Mesodermal cell (in vitro differentiated cells): ENCODE measurements around the gene RYR3.
"Not testable (repeated sequence)": the region's sequence is repeated elsewhere in the genome, so short reads cannot be mapped to it uniquely, and the experiment has no call there.

ENCODE experiments used
- H3K27ac ChIP-seq: 2 replicates; pipeline ENCODE4 v1.7.0; 2013; ENCODE audit warnings: mild to moderate bottlenecking, low read depth, low read length, moderate library complexity; ENCODE audit not compliant: severe bottlenecking
- H3K36me3 ChIP-seq: 2 replicates; pipeline ENCODE4 v1.7.1; 2013; ENCODE audit warnings: mild to moderate bottlenecking, low read length, moderate library complexity; ENCODE audit not compliant: control insufficient read depth, insufficient read depth
- H3K4me1 ChIP-seq: one replicate; pipeline ENCODE4 v1.7.1; 2013; ENCODE audit warnings: mild to moderate bottlenecking, low read length; ENCODE audit not compliant: insufficient read depth, control insufficient read depth, poor library complexity, severe bottlenecking
- H3K4me3 ChIP-seq: 2 replicates; pipeline ENCODE4 v1.7.0; 2013; ENCODE audit warnings: low read length, control low read depth, mild to moderate bottlenecking; ENCODE audit not compliant: insufficient read depth, poor library complexity, severe bottlenecking; ENCODE audit errors: extremely low read depth
- H3K9me3 ChIP-seq: 2 replicates; pipeline ENCODE4 v1.7.1; 2013; ENCODE audit warnings: mild to moderate bottlenecking, low read length, moderate library complexity; ENCODE audit not compliant: control insufficient read depth
- WGBS, 2 experiments: methylation state at CpG; one replicate each; pipeline ENCODE4 v1.1.5; 2013; ENCODE audit warnings: missing lambda C conversion rate in 2 of 2; ENCODE audit not compliant: insufficient coverage in 2 of 2; 5-methylcytosine and 5-hydroxymethylcytosine counted together

RYR3 gene

GRCh38 chr15:33810073-33810595 is 499.4 kb downstream of the RYR3 start:
- no peak overlapping the region for H3K27ac ChIP-seq
- H3K4me3 ChIP-seq = no peak overlapping the region
- H3K36me3 ChIP-seq = no peaks in the 10 kb centered on the region
- WGBS, 2 experiments = 90 to 92% methylated on average over 7 of the region's 10 CpGs
- no peaks in the 10 kb centered on the region for H3K4me1 ChIP-seq
- H3K9me3 ChIP-seq = no peaks in the 10 kb centered on the region

GRCh38 chr15:33810806-33811205 is 500.0 kb downstream of the RYR3 start:
- 94 to 96% methylated on average over 3 to 5 of the region's 6 CpGs for WGBS, 2 experiments
- H3K36me3 ChIP-seq = no peaks in the 10 kb centered on the region
- no peaks in the 10 kb centered on the region for H3K9me3 ChIP-seq
- H3K4me3 ChIP-seq = no peak overlapping the region
- H3K27ac ChIP-seq = no peak overlapping the region
- no peaks in the 10 kb centered on the region for H3K4me1 ChIP-seq

- H3K4me3 ChIP-seq = no peak overlapping the region
- no peaks in the 10 kb centered on the region for H3K36me3 ChIP-seq
- 82 to 86% methylated on average over 3 of the region's 3 CpGs for WGBS, 2 experiments
- no peaks in the 10 kb centered on the region for H3K4me1 ChIP-seq
- no peak overlapping the region for H3K27ac ChIP-seq
- H3K9me3 ChIP-seq = no peaks in the 10 kb centered on the region
Observed at GRCh38 chr15:33813891-33814290, 503.1 kb downstream of the RYR3 start.

- not testable (repeated sequence) for H3K36me3 ChIP-seq, H3K27ac ChIP-seq, H3K4me3 ChIP-seq, H3K9me3 ChIP-seq, H3K4me1 ChIP-seq
- WGBS, 2 experiments = 93 to 94% methylated on average over 2 of the region's 6 CpGs
Observed at GRCh38 chr15:33819499-33819898, 508.7 kb downstream of the RYR3 start.

GRCh38 chr15:33822479-33822878 is 511.7 kb downstream of the RYR3 start:
- H3K4me3 ChIP-seq = no peak overlapping the region
- H3K27ac ChIP-seq = no peak overlapping the region
- H3K36me3 ChIP-seq = no peaks in the 10 kb centered on the region
- H3K9me3 ChIP-seq = no peaks in the 10 kb centered on the region
- 92 to 100% methylated on average over 2 to 3 of the region's 4 CpGs for WGBS, 2 experiments
- H3K4me1 ChIP-seq = no peaks in the 10 kb centered on the region

- no peaks in the 10 kb centered on the region for H3K36me3 ChIP-seq
- no peaks in the 10 kb centered on the region for H3K4me1 ChIP-seq
- H3K27ac ChIP-seq = no peak overlapping the region
- 60 to 80% methylated on average over 1 of the region's 3 CpGs for WGBS, 2 experiments
- no peaks in the 10 kb centered on the region for H3K9me3 ChIP-seq
- no peak overlapping the region for H3K4me3 ChIP-seq
Observed at GRCh38 chr15:33823119-33823518, 512.4 kb downstream of the RYR3 start.

- Histone ChIP-seq H3K27ac (no peak overlapping the region), H3K4me3 (no peak overlapping the region)
- 84 to 94% methylated on average over 4 to 7 of the region's 8 CpGs for WGBS, 2 experiments
Observed at GRCh38 chr15:33825453-33825852, 514.7 kb downstream of the RYR3 start.

GRCh38 chr15:33826201-33826600 is 515.4 kb downstream of the RYR3 start:
- Histone ChIP-seq H3K27ac (no peak overlapping the region), H3K36me3 (no peaks in the 10 kb centered on the region), H3K4me3 (no peak overlapping the region), H3K4me1 (no peaks in the 10 kb centered on the region), H3K9me3 (no peaks in the 10 kb centered on the region)
- WGBS, 2 experiments = 83 to 92% methylated on average over 1 to 4 of the region's 4 CpGs

More at GRCh38 chr15:33825453-33825852, 514.7 kb downstream of the RYR3 start:
- Histone ChIP-seq H3K4me1 (no peaks in the 10 kb centered on the region), H3K9me3 (no peaks in the 10 kb centered on the region), H3K36me3 (no peaks in the 10 kb centered on the region)

GRCh38 chr15:33830351-33830750 is 519.6 kb downstream of the RYR3 start:
- H3K27ac ChIP-seq = no peak overlapping the region
- H3K36me3 ChIP-seq = no peaks in the 10 kb centered on the region
- no peaks in the 10 kb centered on the region for H3K4me1 ChIP-seq
- no peak overlapping the region for H3K4me3 ChIP-seq
- WGBS, 2 experiments = no CpG with 5 or more reads among the region's 4 CpGs
- no peaks in the 10 kb centered on the region for H3K9me3 ChIP-seq

GRCh38 chr15:33831646-33832045 is 520.9 kb downstream of the RYR3 start:
- 74% methylated on average over 4 of the region's 7 CpGs; no CpG with 5 or more reads in 1 of the 2 experiments for WGBS, 2 experiments
- no peaks in the 10 kb centered on the region for H3K36me3 ChIP-seq

GRCh38 chr15:33834892-33835743 is 524.4 kb downstream of the RYR3 start:
- Histone ChIP-seq H3K4me1 (no peaks in the 10 kb centered on the region), H3K36me3 (no peaks in the 10 kb centered on the region), H3K9me3 (no peaks in the 10 kb centered on the region), H3K4me3 (no peak overlapping the region), H3K27ac (no peak overlapping the region)
- WGBS, 2 experiments = 26 to 32% methylated on average over 5 to 8 of the region's 9 CpGs

More at GRCh38 chr15:33831646-33832045, 520.9 kb downstream of the RYR3 start:
- no peak overlapping the region for H3K27ac ChIP-seq
- H3K4me1 ChIP-seq = no peaks in the 10 kb centered on the region
- H3K9me3 ChIP-seq = no peaks in the 10 kb centered on the region
- H3K4me3 ChIP-seq = no peak overlapping the region
